Left forelimb (tissue), 1 donor: ENCODE results near the gene CFAP46.
"Not testable (repeated sequence)": the region's sequence is repeated elsewhere in the genome, so short reads cannot be mapped to it uniquely, and the experiment has no call there.

Experiments
- DNase-seq: peaks from one replicate; pipeline ENCODE4 v3.0.0-alpha.2; 2018; ENCODE audit warnings: low spot score

Gene CFAP46

GRCh38 chr10:132979491-132980425, 37.4 kb upstream of the CFAP46 start:
- DNase-seq: no peak

DNA sequence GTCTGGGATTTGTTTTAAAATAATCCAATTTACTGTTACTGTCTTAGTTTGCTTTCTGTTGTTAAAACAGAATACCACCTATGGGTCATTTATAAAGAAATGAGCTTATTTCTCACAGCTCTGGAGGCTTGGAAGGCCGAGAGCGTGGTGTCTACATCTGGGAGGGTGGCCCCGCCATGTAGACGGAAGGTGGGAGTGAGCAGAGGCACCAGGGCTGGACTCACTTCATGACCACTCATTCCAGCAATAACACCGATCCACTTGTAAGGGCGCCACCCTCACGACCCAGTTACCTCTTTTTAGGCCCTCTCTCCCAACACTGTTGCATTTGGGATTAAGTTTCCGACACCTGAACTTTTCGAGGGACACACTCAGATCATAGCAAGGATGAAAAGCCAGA, 36.2 kb upstream of the CFAP46 start:
- DNase-seq: no peak

DNA sequence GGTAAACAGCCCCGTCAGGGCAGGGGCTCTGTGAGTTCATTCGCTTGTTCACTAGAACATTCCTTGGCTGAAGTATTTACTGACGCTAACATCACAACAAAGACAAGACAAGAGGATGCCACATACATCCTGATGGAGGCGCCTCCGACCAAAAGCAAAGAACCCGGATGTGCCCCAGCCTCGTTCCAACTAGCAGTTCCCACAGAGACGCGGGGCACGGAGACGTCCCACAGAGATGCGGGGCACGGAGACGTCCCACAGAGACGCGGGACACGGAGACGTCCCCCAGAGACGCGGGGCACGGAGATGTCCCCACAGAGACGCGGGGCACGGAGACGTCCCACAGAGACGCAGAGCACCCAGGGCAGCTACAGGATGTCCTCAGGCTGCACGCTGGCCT, 35.4 kb upstream of the CFAP46 start:
- DNase-seq: no peak

GRCh38 chr10:132977076-132977475, 34.7 kb upstream of the CFAP46 start:
- DNase-seq: no peak

- no peak for DNase-seq
These were observed 33.7 kb upstream of the CFAP46 start for GRCh38 chr10:132975831-132976682.

GRCh38 chr10:132974886-132975830, 32.8 kb upstream of the CFAP46 start:
- no peak for DNase-seq

DNA sequence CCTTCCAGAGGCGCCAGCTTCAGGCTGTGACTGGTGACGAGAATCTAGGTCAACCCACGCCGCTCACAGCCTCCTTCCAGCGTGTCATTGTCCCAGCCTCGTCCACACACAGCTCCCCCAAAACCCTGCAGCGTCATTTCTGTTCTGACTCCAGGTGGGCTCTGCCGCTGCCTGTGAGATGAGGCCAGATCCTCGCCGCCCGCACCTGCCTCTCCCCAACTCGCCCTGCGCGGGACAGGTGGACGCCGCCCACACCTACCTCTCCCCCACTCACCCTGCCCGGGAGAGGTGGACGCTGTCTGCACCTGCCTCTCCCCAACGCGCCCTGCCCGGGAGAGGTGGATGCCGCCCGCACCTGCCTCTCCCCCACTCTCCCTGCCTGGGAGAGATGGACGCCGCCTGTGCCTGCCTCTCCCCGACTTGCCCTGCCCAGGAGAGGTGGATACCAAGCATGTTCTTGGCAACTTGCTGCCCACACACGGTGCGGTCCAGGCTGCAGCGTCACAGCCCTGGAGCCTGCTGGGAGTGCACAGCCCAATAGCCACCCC, 32.0 kb upstream of the CFAP46 start:
- no peak for DNase-seq

DNA sequence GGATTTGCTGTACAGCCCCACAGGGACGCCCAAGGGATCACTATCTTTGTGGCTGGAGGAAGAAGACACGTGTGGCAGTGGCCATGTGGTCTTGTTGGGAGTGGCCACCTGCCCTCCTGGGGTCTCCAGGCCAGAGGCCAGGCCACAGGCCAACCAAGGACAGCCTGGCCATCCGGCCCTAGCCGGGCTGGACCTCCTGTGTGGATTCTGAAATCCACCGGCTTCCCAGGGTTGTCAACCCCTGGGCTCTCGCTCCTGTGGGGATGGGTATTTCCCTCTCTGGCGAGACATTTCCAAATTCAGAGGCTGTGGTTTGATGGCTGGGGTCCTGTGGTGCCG, 31.5 kb upstream of the CFAP46 start:
- DNase-seq: no peak

- no peak for DNase-seq
These were observed 30.9 kb upstream of the CFAP46 start for GRCh38 chr10:132972986-132973902.

DNA sequence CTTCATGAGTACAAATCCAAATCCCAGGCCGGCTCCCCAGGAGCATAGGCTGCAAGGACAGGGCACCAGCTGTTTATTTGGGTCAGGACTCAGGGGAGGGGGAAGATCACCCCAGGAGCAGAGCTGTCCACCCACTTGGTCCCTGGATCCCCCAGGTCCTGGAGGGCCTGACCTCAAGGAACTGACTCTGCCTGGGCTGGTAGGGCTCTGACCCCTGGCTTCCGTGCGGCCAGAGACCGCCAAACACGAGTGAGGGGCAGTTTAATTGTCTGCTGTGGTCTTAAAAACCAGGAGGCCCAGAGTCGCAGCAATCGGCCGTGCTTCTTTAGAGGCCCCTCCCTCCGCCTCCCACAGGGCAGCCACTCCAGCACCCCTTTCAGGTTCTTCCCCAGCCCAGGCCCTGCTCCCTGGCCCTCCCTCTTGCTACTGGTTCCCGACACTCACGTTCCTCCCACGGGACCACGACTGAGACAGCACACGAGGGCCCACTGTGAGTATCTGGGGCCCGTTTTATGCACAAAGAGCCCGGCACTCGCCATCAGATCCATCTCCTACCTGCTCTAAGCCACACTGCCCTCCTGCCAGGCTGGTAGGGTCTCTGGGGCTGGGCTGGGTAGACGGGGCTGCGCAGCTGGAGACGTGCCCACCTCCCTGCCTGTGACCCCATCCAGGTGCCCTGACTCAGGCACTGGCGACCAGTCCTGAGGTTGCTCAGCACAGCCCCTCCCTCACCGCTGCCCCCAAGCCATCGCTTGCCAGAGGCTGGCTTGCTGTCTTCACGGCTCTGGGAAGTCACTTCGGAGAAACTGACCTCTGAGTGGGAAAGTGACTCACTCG, 30.0 kb upstream of the CFAP46 start:
- DNase-seq: no peak

GRCh38 chr10:132971448-132972148, 29.2 kb upstream of the CFAP46 start:
- DNase-seq: no peak

DNA sequence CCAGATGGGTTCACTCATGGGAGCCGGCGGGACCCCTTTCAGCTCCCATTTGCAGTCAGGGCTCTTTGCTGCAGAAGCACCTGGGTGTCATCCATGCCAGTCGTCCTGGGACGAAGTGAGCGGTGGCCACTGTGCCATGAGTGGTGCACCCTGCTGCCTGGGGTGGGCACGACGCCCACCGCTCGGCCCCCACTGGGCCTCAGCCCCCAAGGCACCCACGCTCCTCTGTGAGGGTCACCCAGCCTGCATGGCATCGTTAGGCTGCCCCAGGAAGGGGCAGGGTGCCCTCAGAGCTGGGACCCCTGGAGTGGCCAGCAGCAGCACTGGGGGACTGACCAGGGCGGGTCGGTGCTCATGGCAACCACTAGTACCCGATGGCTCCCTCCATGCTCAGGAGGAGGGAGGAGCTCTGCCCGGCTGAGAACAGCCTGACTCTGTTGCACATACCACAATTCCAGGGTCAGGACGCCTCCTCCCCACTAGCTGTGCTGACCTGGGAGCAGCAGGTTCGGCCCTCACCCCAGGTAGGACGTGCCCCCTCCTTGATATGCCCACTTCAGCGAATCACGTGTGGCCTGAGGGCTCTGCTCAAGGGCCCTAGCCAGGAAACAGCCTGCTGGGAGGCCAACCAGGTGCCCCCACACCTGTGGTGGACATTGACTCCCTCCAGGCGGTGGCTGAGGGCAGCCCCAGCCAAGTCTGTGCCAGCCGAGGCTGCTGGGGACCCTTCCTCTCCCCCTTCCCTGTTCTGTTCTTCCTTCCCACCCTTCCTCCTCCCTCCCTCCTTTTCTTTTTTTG, 28.5 kb upstream of the CFAP46 start:
- DNase-seq: no peak

DNA sequence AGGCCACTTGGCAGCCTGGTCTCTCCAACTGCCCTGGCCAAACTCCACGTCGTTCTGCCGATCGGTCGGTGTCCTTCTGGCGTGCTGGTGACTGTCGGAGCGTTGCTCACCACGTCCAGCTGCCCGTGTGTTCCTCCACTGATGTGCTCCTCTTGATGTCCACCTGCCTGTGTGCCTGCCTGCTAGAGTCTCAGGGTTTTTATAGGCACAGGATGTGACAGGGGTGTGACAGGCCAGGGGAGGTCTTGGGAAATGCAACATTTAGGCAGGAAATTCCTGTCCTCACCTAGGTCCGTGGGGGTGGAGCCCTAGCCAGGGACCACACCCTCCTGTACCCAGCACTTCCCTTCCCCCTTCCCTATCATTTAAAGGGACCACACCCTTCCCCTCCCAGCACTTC, 25.2 kb upstream of the CFAP46 start:
- DNase-seq: no peak

DNA sequence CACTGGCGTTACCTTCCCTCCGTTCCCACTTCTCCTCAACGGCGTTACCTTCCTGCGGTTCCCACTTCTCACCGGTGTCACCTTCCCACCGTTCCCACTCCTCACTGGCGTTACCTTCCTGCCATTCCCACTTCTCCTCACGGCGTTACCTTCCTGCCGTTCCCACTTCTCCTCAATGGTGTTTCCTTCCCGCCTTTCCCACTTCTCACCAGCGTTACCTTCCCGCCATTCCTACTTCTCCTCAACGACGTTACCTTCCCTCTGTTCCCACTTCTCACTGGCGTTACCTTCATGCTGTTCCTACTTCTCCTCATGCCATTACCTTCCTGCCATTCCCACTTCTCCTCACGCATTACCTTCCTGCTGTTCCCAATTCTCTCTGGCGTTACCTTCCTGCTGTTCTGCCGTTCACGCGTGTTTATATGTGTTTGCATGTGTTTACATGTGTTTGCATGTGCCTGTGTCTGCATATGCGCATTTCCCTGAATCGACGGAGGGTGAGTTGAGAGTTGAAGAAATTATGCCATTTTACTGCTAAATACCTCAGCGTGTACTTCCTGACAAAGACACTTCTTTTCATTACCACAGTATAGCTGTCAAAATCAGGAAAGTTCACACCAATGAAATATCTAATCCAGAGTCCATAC, 23.2 kb upstream of the CFAP46 start:
- peak; percentile 11 for DNase-seq

GRCh38 chr10:132964707-132965410, 22.5 kb upstream of the CFAP46 start:
- DNase-seq: not testable (repeated sequence)

GRCh38 chr10:132964231-132964630, 21.9 kb upstream of the CFAP46 start:
- peak; percentile 56 for DNase-seq

GRCh38 chr10:132963430-132963960, 21.1 kb upstream of the CFAP46 start:
- peak; percentile 30 for DNase-seq
